ENCODE data around the gene SMIM33. TPM values are rescaled to one million over a fixed set of nuclear protein-coding genes. Genes with fewer than 3 reads are reported as not detected.

SMIM33 gene
- total RNA-seq, 1 donor from 2014 or later = not detected

- H3K9me3 ChIP-seq (replicated peaks) = no peaks in the 10 kb centered on the region
- H3K4me1 ChIP-seq = peaks cover 41% of the 10 kb centered on the region
- H3K4me3 ChIP-seq = peak within 1 kb of the TSS; percentile 69
- TF ChIP-seq, protein P1, sequence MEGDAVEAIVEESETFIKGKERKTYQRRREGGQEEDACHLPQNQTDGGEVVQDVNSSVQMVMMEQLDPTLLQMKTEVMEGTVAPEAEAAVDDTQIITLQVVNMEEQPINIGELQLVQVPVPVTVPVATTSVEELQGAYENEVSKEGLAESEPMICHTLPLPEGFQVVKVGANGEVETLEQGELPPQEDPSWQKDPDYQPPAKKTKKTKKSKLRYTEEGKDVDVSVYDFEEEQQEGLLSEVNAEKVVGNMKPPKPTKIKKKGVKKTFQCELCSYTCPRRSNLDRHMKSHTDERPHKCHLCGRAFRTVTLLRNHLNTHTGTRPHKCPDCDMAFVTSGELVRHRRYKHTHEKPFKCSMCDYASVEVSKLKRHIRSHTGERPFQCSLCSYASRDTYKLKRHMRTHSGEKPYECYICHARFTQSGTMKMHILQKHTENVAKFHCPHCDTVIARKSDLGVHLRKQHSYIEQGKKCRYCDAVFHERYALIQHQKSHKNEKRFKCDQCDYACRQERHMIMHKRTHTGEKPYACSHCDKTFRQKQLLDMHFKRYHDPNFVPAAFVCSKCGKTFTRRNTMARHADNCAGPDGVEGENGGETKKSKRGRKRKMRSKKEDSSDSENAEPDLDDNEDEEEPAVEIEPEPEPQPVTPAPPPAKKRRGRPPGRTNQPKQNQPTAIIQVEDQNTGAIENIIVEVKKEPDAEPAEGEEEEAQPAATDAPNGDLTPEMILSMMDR (IDR thresholded peaks at IDR 0.05; ENCODE audit: borderline replicate concordance) = no peak
- no peaks in the 10 kb centered on the region for H3K36me3 ChIP-seq
- H3K27me3 ChIP-seq (ENCODE audit: low read depth) = no peaks in the 10 kb centered on the region
- H3K27ac ChIP-seq (replicated peaks) = peak within 1 kb of the TSS; percentile 91
- DNase-seq = peak; percentile 55
- intact Hi-C loops (cut with micrococcal nuclease) = no loop called here
These were observed 8.1 kb upstream of the SMIM33 start, which contains the start of gene ECSCR for GRCh38 chr5:139462586-139463276. Gene ECSCR, minus strand, starts transcription at chr5:139462743. Its CDS starts 73 bp downstream, at chr5:139462670.

DNA sequence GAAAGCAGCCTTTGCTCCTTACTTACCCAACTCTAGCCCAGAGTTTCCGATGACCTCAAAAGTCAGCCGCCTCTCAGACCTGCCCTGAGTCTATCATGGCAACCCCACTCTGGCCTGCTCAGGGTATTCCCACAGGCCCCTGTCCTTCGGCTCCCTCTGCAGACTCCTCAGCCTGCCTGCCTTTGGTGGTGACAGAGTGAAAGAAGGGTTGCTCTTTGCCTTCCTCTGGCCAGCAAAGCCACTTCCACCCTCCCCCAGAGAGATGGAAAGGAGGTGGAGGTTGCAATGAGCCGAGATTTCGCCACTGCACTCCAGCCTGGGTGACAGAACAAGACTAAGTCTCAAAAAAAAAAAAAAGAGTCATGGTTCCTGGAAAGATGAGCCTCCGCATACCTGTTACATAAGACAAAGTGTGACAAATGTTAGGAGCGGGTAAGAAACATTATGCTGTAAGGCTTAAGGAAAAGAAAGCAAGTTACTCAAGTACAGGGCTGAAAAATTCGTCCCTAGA is 2.3 kb upstream of the SMIM33 start:
- no peaks in the 10 kb centered on the region for H3K36me3 ChIP-seq
- TF ChIP-seq, protein P1 (IDR thresholded peaks at IDR 0.05; ENCODE audit: borderline replicate concordance) = no peak
- H3K27me3 ChIP-seq (ENCODE audit: low read depth) = no peaks in the 10 kb centered on the region
- no peaks in the 10 kb centered on the region for H3K9me3 ChIP-seq (replicated peaks)
- H3K4me3 ChIP-seq = no peak overlapping the region
- no peak overlapping the region for H3K27ac ChIP-seq (replicated peaks)
- H3K4me1 ChIP-seq = peaks cover 18% of the 10 kb centered on the region
- intact Hi-C loops (cut with micrococcal nuclease) = no loop called here
- DNase-seq = no peak

DNA sequence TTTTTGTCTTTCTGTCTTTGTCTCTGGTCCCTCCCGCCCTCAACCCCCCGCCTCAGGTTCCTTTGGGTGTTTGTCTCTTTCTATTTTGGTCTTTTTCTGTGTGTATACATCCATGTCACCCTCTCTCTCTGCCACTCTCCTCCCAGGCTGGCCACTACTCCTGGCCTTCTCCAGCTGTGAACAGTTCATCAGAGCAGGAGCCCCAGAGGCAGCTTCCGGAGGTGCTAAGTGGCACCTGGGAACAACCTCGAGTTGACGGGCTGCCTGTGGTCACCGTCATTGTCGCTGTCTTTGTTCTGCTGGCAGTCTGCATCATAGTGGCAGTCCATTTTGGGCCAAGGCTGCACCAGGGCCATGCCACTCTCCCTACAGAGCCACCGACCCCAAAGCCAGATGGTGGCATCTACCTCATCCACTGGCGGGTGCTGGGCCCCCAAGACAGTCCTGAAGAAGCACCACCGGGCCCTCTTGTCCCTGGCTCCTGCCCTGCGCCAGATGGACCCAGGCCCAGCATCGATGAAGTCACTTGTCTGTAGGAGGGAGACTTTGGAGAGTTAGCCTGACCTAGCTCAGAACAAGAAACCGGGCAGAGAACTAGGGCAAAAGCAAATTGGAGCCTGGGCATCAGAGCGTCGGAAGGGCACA is 1.7 kb downstream of the SMIM33 start:
- Histone ChIP-seq H3K4me3 (no peak overlapping the region), H3K4me1 (peaks cover 40% of the 10 kb centered on the region), H3K9me3 (replicated peaks) (no peaks in the 10 kb centered on the region), H3K27ac (replicated peaks) (peak overlapping the region; percentile 78), H3K27me3 (ENCODE audit: low read depth) (no peaks in the 10 kb centered on the region), H3K36me3 (peaks cover 20% of the 10 kb centered on the region)
- intact Hi-C loops (cut with micrococcal nuclease) = no loop called here
- TF ChIP-seq, protein P1 (IDR thresholded peaks at IDR 0.05; ENCODE audit: borderline replicate concordance) = no peak
- no peak for DNase-seq

- Histone ChIP-seq H3K36me3 (peaks cover 26% of the 10 kb centered on the region), H3K27ac (replicated peaks) (peak overlapping the region; percentile 78), H3K4me1 (peaks cover 40% of the 10 kb centered on the region), H3K4me3 (no peak overlapping the region), H3K27me3 (ENCODE audit: low read depth) (no peaks in the 10 kb centered on the region), H3K9me3 (replicated peaks) (no peaks in the 10 kb centered on the region)
- TF ChIP-seq, protein P1 (IDR thresholded peaks at IDR 0.05; ENCODE audit: borderline replicate concordance) = no peak
- no peak for DNase-seq
- intact Hi-C loops (cut with micrococcal nuclease) = no loop called here
These were observed 2.3 kb downstream of the SMIM33 start for GRCh38 chr5:139473105-139473504.

GRCh38 chr5:139473565-139473964 is 2.8 kb downstream of the SMIM33 start:
- Histone ChIP-seq H3K27me3 (ENCODE audit: low read depth) (no peaks in the 10 kb centered on the region), H3K36me3 (peaks cover 31% of the 10 kb centered on the region), H3K27ac (replicated peaks) (peak overlapping the region; percentile 78), H3K4me3 (no peak overlapping the region), H3K9me3 (replicated peaks) (no peaks in the 10 kb centered on the region), H3K4me1 (peaks cover 44% of the 10 kb centered on the region)
- intact Hi-C loops (cut with micrococcal nuclease) = no loop called here
- DNase-seq = no peak
- TF ChIP-seq, protein P1 (IDR thresholded peaks at IDR 0.05; ENCODE audit: borderline replicate concordance) = no peak

Data from left ventricle myocardium inferior (tissue), 1 donor.